Measurements from ENCODE around the gene PCAT6. TPM values are rescaled to one million over a fixed set of nuclear protein-coding genes. Genes with fewer than 3 reads are reported as not detected.

PCAT6 gene
- total RNA-seq, 1 experiment from 2014 or later, result 2.2 TPM

DNA sequence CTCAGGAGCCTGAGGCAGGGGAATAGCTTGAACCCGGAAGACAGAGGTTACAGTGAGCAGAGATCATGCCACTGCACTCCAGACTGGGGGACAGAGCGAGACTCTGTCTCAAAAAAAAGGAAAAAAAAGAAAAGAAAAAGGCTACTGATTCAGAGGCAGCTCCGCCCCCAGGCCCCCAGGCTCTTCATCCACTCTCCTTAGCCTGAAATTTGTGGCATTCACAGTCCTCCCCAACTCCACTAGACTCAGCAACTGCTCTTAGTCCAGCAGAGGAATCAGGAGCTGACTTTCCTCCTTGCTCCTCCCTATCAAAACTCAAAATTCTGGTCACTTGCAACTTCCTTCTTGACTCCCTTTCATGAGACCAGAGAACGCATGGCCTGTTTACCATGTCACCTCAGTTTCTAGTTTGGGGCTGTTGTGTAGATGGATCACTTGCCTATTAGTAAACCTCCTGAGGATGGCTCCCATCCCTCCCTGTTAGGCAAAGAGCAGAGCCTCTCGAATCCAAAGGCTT is 27.1 kb downstream of the PCAT6 start:
- no TSS peak for BruUV-seq (replicated peaks)
- Histone ChIP-seq H3K9me3 (ENCODE audit: control insufficient read depth, insufficient read depth, low read depth, low read length) (no peaks in the 10 kb centered on the region), H3K4me3 (ENCODE audit: low read depth in 2 of 2, low read length in 2 of 2) (no peak overlapping the region), H3K36me3 (ENCODE audit: control insufficient read depth, insufficient read depth, low read length) (no peaks in the 10 kb centered on the region), H3K27me3 (ENCODE audit: control insufficient read depth, insufficient read depth, low read length) (0 out of 2 replicates have a peak, but pooled peaks cover 2% of the 10 kb centered on the region), H3K27ac (ENCODE audit: low read length) (no peak overlapping the region), H3K4me1 (ENCODE audit: control insufficient read depth, insufficient read depth, low read length) (no peaks in the 10 kb centered on the region)
- DNase-seq (ENCODE audit: low read depth, low spot score) (no peak), ATAC-seq (no peak)
- CTCF ChIA-PET, result no interaction called here
- TF ChIP-seq, protein P1, sequence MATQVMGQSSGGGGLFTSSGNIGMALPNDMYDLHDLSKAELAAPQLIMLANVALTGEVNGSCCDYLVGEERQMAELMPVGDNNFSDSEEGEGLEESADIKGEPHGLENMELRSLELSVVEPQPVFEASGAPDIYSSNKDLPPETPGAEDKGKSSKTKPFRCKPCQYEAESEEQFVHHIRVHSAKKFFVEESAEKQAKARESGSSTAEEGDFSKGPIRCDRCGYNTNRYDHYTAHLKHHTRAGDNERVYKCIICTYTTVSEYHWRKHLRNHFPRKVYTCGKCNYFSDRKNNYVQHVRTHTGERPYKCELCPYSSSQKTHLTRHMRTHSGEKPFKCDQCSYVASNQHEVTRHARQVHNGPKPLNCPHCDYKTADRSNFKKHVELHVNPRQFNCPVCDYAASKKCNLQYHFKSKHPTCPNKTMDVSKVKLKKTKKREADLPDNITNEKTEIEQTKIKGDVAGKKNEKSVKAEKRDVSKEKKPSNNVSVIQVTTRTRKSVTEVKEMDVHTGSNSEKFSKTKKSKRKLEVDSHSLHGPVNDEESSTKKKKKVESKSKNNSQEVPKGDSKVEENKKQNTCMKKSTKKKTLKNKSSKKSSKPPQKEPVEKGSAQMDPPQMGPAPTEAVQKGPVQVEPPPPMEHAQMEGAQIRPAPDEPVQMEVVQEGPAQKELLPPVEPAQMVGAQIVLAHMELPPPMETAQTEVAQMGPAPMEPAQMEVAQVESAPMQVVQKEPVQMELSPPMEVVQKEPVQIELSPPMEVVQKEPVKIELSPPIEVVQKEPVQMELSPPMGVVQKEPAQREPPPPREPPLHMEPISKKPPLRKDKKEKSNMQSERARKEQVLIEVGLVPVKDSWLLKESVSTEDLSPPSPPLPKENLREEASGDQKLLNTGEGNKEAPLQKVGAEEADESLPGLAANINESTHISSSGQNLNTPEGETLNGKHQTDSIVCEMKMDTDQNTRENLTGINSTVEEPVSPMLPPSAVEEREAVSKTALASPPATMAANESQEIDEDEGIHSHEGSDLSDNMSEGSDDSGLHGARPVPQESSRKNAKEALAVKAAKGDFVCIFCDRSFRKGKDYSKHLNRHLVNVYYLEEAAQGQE (IDR thresholded peaks at IDR 0.05; ENCODE audit: insufficient read depth in 1 of 2, low read depth in 2 of 2, low read length in 1 of 2), result no peak
- TF ChIP-seq SIN3A (IDR thresholded peaks at IDR 0.05; ENCODE audit: borderline replicate concordance, insufficient read depth, low read depth, low read length) (no peak), TCF7L2 (IDR thresholded peaks at IDR 0.05; ENCODE audit: low read depth, low read length) (no peak), POLR2AphosphoS5 (IDR thresholded peaks at IDR 0.05; ENCODE audit: low read depth, low read length) (no peak)
- TF ChIP-seq, protein P2, sequence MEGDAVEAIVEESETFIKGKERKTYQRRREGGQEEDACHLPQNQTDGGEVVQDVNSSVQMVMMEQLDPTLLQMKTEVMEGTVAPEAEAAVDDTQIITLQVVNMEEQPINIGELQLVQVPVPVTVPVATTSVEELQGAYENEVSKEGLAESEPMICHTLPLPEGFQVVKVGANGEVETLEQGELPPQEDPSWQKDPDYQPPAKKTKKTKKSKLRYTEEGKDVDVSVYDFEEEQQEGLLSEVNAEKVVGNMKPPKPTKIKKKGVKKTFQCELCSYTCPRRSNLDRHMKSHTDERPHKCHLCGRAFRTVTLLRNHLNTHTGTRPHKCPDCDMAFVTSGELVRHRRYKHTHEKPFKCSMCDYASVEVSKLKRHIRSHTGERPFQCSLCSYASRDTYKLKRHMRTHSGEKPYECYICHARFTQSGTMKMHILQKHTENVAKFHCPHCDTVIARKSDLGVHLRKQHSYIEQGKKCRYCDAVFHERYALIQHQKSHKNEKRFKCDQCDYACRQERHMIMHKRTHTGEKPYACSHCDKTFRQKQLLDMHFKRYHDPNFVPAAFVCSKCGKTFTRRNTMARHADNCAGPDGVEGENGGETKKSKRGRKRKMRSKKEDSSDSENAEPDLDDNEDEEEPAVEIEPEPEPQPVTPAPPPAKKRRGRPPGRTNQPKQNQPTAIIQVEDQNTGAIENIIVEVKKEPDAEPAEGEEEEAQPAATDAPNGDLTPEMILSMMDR (IDR thresholded peaks at IDR 0.05), result no peak
- intact Hi-C loops (cut with micrococcal nuclease; ENCODE audit: unreplicated experiment), result no loop called here
- in situ Hi-C loops (cut with HindIII; ENCODE audit: low pct_unique_long_range_greater_than_20kb, low sequenced_read_pairs), result no loop called here
- POLR2A ChIA-PET, result no interaction called here

DNA sequence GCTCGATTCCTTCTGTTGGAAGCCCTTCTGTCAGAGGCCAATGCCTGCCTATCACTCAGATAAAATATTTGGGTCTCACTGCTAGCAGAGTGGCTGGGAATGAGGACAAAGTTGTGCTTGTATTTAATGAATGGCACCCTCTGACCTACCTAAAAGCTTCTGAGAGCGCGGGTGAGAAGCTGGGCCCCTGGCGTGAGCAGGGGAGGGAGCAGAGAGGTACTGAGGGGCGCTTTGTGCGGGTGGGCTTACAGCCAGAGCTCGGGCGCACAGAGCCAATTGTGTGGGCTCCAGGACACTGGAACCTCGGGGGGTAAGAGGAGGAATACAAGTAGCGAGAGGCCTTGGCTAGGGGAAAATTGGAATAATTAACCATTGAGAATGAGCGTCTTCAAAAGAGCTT is 32.3 kb downstream of the PCAT6 start:
- no peak for DNase-seq (ENCODE audit: low read depth, low spot score)
- H3K36me3 ChIP-seq (ENCODE audit: control insufficient read depth, insufficient read depth, low read length), result no peaks in the 10 kb centered on the region
- no peaks in the 10 kb centered on the region for H3K27me3 ChIP-seq (ENCODE audit: control insufficient read depth, insufficient read depth, low read length)
- no peaks in the 10 kb centered on the region for H3K9me3 ChIP-seq (ENCODE audit: control insufficient read depth, insufficient read depth, low read depth, low read length)
- ATAC-seq, result no peak
- H3K27ac ChIP-seq (ENCODE audit: low read length), result no peak overlapping the region
- intact Hi-C loops (cut with micrococcal nuclease; ENCODE audit: unreplicated experiment), result no loop called here
- TF ChIP-seq POLR2AphosphoS5 (IDR thresholded peaks at IDR 0.05; ENCODE audit: low read depth, low read length) (no peak), TCF7L2 (IDR thresholded peaks at IDR 0.05; ENCODE audit: low read depth, low read length) (no peak), SIN3A (IDR thresholded peaks at IDR 0.05; ENCODE audit: borderline replicate concordance, insufficient read depth, low read depth, low read length) (no peak)
- TF ChIP-seq, protein P2 (IDR thresholded peaks at IDR 0.05), result no peak
- in situ Hi-C loops (cut with HindIII; ENCODE audit: low pct_unique_long_range_greater_than_20kb, low sequenced_read_pairs), result no loop called here
- no peaks in the 10 kb centered on the region for H3K4me1 ChIP-seq (ENCODE audit: control insufficient read depth, insufficient read depth, low read length)
- POLR2A ChIA-PET, result interaction anchor here (0.5 kb wide), 1 partner anchor 31 kb away, joined by 3 read pairs; no protein-coding TSS in a partner anchor
- no peak overlapping the region for H3K4me3 ChIP-seq (ENCODE audit: low read depth in 2 of 2, low read length in 2 of 2)
- BruUV-seq (replicated peaks), result no TSS peak
- CTCF ChIA-PET, result no interaction called here

Data from Panc1 (cell line).